ENCODE results near the gene ZFP3.
"Not testable (repeated sequence)": the region's sequence is repeated elsewhere in the genome, so short reads cannot be mapped to it uniquely, and the experiment has no call there.

DNA sequence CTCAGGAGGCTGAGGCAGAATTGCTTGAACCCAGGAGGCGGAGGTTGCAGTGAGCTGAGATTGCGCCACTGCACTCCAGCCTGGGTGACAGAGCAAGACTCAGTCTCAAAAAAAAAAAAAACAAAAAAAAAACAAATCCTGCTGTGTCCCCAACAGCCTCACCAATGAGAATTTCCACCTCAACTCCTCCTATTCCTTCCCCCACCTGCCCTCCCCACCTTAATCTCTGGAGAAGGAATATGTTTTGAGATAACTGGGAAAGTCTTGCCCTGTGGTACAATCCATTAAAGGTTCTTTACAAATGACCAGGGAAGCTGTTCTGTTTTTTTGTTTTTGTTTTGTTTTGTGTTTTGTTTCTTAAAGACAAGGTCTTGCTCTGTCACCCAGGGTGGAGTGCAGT, 48.1 kb upstream of the ZFP3 start:
- not testable (repeated sequence) for TF ChIP-seq POLR2AphosphoS5 (IDR thresholded peaks at IDR 0.05; ENCODE audit: insufficient read depth, low read depth, low read length); EZH2 (IDR thresholded peaks at IDR 0.05; ENCODE audit: borderline replicate concordance, low read depth, low read length, severe bottlenecking); JUN (IDR thresholded peaks at IDR 0.05; ENCODE audit: borderline replicate concordance, insufficient read depth, insufficient read length, low read depth); POLR2A (IDR thresholded peaks at IDR 0.05; ENCODE audit: low read depth, low read length); GATA2 (IDR thresholded peaks at IDR 0.05; ENCODE audit: insufficient read depth, insufficient read length, low read depth, low read length); MYC (IDR thresholded peaks at IDR 0.05; ENCODE audit: low read depth, low read length)
- TF ChIP-seq, protein P1, sequence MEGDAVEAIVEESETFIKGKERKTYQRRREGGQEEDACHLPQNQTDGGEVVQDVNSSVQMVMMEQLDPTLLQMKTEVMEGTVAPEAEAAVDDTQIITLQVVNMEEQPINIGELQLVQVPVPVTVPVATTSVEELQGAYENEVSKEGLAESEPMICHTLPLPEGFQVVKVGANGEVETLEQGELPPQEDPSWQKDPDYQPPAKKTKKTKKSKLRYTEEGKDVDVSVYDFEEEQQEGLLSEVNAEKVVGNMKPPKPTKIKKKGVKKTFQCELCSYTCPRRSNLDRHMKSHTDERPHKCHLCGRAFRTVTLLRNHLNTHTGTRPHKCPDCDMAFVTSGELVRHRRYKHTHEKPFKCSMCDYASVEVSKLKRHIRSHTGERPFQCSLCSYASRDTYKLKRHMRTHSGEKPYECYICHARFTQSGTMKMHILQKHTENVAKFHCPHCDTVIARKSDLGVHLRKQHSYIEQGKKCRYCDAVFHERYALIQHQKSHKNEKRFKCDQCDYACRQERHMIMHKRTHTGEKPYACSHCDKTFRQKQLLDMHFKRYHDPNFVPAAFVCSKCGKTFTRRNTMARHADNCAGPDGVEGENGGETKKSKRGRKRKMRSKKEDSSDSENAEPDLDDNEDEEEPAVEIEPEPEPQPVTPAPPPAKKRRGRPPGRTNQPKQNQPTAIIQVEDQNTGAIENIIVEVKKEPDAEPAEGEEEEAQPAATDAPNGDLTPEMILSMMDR (IDR thresholded peaks at IDR 0.05; ENCODE audit: extremely low read depth in 1 of 2, insufficient read depth in 1 of 2, low read depth in 1 of 2, low read length in 2 of 2) = not testable (repeated sequence)
- TF ChIP-seq, protein P2, sequence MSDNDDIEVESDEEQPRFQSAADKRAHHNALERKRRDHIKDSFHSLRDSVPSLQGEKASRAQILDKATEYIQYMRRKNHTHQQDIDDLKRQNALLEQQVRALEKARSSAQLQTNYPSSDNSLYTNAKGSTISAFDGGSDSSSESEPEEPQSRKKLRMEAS (IDR thresholded peaks at IDR 0.05; ENCODE audit: insufficient read depth, insufficient read length) = not testable (repeated sequence)
